ENCODE results near the gene PPL.
"Not testable (repeated sequence)": the region's sequence is repeated elsewhere in the genome, so short reads cannot be mapped to it uniquely, and the experiment has no call there.

Gene PPL

GRCh38 chr16:4957720-4958509 is 21.0 kb upstream of the PPL start, which contains the start of gene SEC14L5:
TSS of gene SEC14L5 (plus strand) at chr16:4958330. CDS start at chr16:4959324, 994 bp downstream.
- no peak for DNase-seq

- DNase-seq = no peak
Measured at GRCh38 chr16:4957420-4957719, 20.4 kb upstream of the PPL start.

GRCh38 chr16:4954714-4955113 is 17.8 kb upstream of the PPL start:
- no peak for DNase-seq

GRCh38 chr16:4951583-4951982 is 14.6 kb upstream of the PPL start:
- DNase-seq = not testable (repeated sequence)

- DNase-seq = no peak
Measured at GRCh38 chr16:4949986-4950385, 13.0 kb upstream of the PPL start.

GRCh38 chr16:4948903-4949766 is 12.2 kb upstream of the PPL start:
- no peak for DNase-seq

- DNase-seq = peak; percentile 77
Measured at GRCh38 chr16:4947722-4948503, 11.0 kb upstream of the PPL start.

- no peak for DNase-seq
Measured at GRCh38 chr16:4946917-4947316, 10.0 kb upstream of the PPL start.

GRCh38 chr16:4945560-4946502 is 8.9 kb upstream of the PPL start:
- DNase-seq = no peak

GRCh38 chr16:4944333-4945281 is 7.7 kb upstream of the PPL start:
- peak; percentile 45 for DNase-seq

GRCh38 chr16:4942481-4942880 is 5.5 kb upstream of the PPL start:
- no peak for DNase-seq

GRCh38 chr16:4940719-4941118 is 3.8 kb upstream of the PPL start:
- DNase-seq = no peak

GRCh38 chr16:4938683-4939030 is 1.7 kb upstream of the PPL start:
- DNase-seq = no peak

GRCh38 chr16:4937782-4938682 is 1.1 kb upstream of the PPL start:
- peak; percentile 12 for DNase-seq

GRCh38 chr16:4936181-4936990 is 562 bp downstream of the PPL start:
- DNase-seq = peak; percentile 18

- no peak for DNase-seq
Measured at GRCh38 chr16:4935241-4935855, 1.6 kb downstream of the PPL start.

- no peak for DNase-seq
Measured at GRCh38 chr16:4934591-4934990, 2.4 kb downstream of the PPL start.

- DNase-seq = no peak
Measured at GRCh38 chr16:4933871-4934395, 3.0 kb downstream of the PPL start.
